ENCODE data around the gene CEP20. TPM values are rescaled to one million over a fixed set of nuclear protein-coding genes. Genes with fewer than 3 reads are reported as not detected.
A peak's percentile ranks its signal among the peaks of the same experiment; 100 is the strongest.

Gene CEP20
- total and polyA plus RNA-seq, 2 of the 8 experiments (the other 6 are each of a cell fraction or from before 2014, with no cell fraction given): 16.2 to 49.0 TPM

- no peak overlapping the region for H2BK15ac ChIP-seq (ENCODE audit: low read length)
- WGBS, 2 experiments (ENCODE audit: extremely low coverage in 1 of 2, insufficient coverage in 1 of 2, insufficient read length in 1 of 2, insufficient replicate concordance in 2 of 2, low coverage in 1 of 2, low lambda C conversion rate in 2 of 2, missing lambda C conversion rate in 1 of 2): 72% methylated on average over 9 of the region's 9 CpGs; no CpG with 5 or more reads in 1 of the 2 experiments
- no peak overlapping the region for H3K27ac ChIP-seq (ENCODE audit: low read depth, low read length)
- no peak overlapping the region for H3K4me3 ChIP-seq (ENCODE audit: extremely low read depth in 1 of 4, insufficient read depth in 2 of 4, low read depth in 3 of 4, low read length in 4 of 4)
- no peaks in the 10 kb centered on the region for H3K9me3 ChIP-seq (ENCODE audit: insufficient read depth in 2 of 2, low read depth in 1 of 2, low read length in 1 of 2)
- DNase-seq (ENCODE audit: low read depth in 1 of 2, low spot score in 2 of 2) (no peak), FAIRE-seq (no peak)
- H3K56ac ChIP-seq (replicated peaks; ENCODE audit: insufficient read length, low read depth, low read length): no peak overlapping the region
- no peak overlapping the region for H3K14ac ChIP-seq (ENCODE audit: insufficient read length)
- no peaks in the 10 kb centered on the region for H3K27me3 ChIP-seq (replicated peaks in 1 of 4; ENCODE audit: control insufficient read depth in 3 of 4, extremely low read depth in 1 of 4, insufficient read depth in 3 of 4, low read length in 3 of 4)
- no peak overlapping the region for H2BK5ac ChIP-seq (ENCODE audit: low read depth, low read length)
- POLR2A ChIA-PET (ENCODE audit: partially characterized antibody): interaction anchor here (1.7 kb wide), 1 partner anchor 59 kb away, joined by 5 read pairs; the partner anchor contains the start of gene CEP20
- no peaks in the 10 kb centered on the region for H4K20me1 ChIP-seq (replicated peaks in 1 of 2; ENCODE audit: control insufficient read depth in 1 of 2, insufficient read depth in 2 of 2, low read length in 2 of 2)
- no peak overlapping the region for H3K4ac ChIP-seq (replicated peaks; ENCODE audit: insufficient read length, low read depth, low read length)
- no peak overlapping the region for H3K4me2 ChIP-seq (ENCODE audit: insufficient read depth in 1 of 2, low read depth in 2 of 2, low read length in 2 of 2)
- H2AFZ ChIP-seq (ENCODE audit: low read length): no peak overlapping the region; the same call in 1 of the 2 replicates
- no peak overlapping the region for H3K9ac ChIP-seq (replicated peaks in 1 of 4; ENCODE audit: extremely low read depth in 1 of 4, low read depth in 3 of 4, low read length in 3 of 4)
- TF ChIP-seq CTBP2 (IDR thresholded peaks at IDR 0.05; ENCODE audit: borderline replicate concordance, insufficient read depth, insufficient read length, low read length) (no peak), GTF2F1 (IDR thresholded peaks at IDR 0.05; ENCODE audit: borderline replicate concordance, low read depth, low read length) (no peak), CTCF (IDR thresholded peaks at IDR 0.05; ENCODE audit: control extremely low read depth in 1 of 3, insufficient read depth in 1 of 3, low read depth in 1 of 3, low read length in 3 of 3) (peak in 1 of 3 experiments; percentile 9; a peak in 1 of 4 replicates), SRF (IDR thresholded peaks at IDR 0.05; ENCODE audit: low read depth, low read length) (peak; percentile 60)
- no peaks in the 10 kb centered on the region for H3K23me2 ChIP-seq (ENCODE audit: low read depth, low read length)
- no peak overlapping the region for H4K5ac ChIP-seq (ENCODE audit: insufficient read length, low read depth, low read length)
- H3K79me1 ChIP-seq (ENCODE audit: low read depth, low read length): no peaks in the 10 kb centered on the region
- no peak overlapping the region for H2BK20ac ChIP-seq (ENCODE audit: low read length)
- CTCF ChIA-PET (ENCODE audit: partially characterized antibody): interaction anchor here (0.6 to 1.5 kb wide), 5 partner anchors 38 to 321 kb away, joined by 3 to 5 read pairs (median 3); no protein-coding TSS in a partner anchor
- no peak overlapping the region for H2AK5ac ChIP-seq (ENCODE audit: low read depth, low read length)
- no peaks in the 10 kb centered on the region for H3K36me3 ChIP-seq (ENCODE audit: control insufficient read depth in 2 of 4, insufficient read depth in 4 of 4, low read length in 3 of 4)
- no peak overlapping the region for H3K18ac ChIP-seq (ENCODE audit: extremely low read depth, low read length)
- H2BK12ac ChIP-seq (ENCODE audit: low read depth, low read length): no peak overlapping the region
- H4K8ac ChIP-seq (ENCODE audit: extremely low read depth, insufficient read depth, low read length): no peak overlapping the region
- no peak overlapping the region for H3K23ac ChIP-seq (ENCODE audit: insufficient read length)
- no peak overlapping the region for H2BK120ac ChIP-seq (replicated peaks; ENCODE audit: low read depth, low read length)
- no peak overlapping the region for H4K91ac ChIP-seq (replicated peaks; ENCODE audit: insufficient read length, low read length)
- no peaks in the 10 kb centered on the region for H3K79me2 ChIP-seq (ENCODE audit: control insufficient read depth in 1 of 2, insufficient read depth in 2 of 2, low read length in 2 of 2)
- H3K4me1 ChIP-seq (replicated peaks in 1 of 4; ENCODE audit: control insufficient read depth in 3 of 4, insufficient read depth in 4 of 4, low read length in 3 of 4): no peaks in the 10 kb centered on the region
Measured at GRCh38 chr16:15829460-15829859, 58.9 kb downstream of the CEP20 start.
